ENCODE results near the gene C16orf89. TPM values are rescaled to one million over a fixed set of nuclear protein-coding genes. Genes with fewer than 3 reads are reported as not detected.

The C16orf89 gene
- total RNA-seq, 2 donors from 2014 or later = 2.6 to 17.1 TPM

GRCh38 chr16:5040451-5040850, 25.3 kb downstream of the C16orf89 start:
- intact Hi-C loops (cut with DNase I) = no loop called here
- ATAC-seq (no peak), DNase-seq (no peak)
- 62 to 78% methylated on average over 7 of the region's 7 CpGs for WGBS, 2 donors
- Histone ChIP-seq H3K36me3 (replicated peaks in 1 of 2; ENCODE audit: insufficient read depth in 1 of 2, low read depth in 2 of 2) (no peaks in the 10 kb centered on the region), H3K27ac (no peak overlapping the region), H3K9me3 (no peaks in the 10 kb centered on the region), H3K4me1 (peaks cover 17% of the 10 kb centered on the region), H3K4me3 (no peak overlapping the region), H3K27me3 (no peaks in the 10 kb centered on the region)
- TF ChIP-seq POLR2A (IDR thresholded peaks at IDR 0.05) (no peak), CTCF (IDR thresholded peaks at IDR 0.05) (no peak)

- Histone ChIP-seq H3K4me1 (peaks cover 39% of the 10 kb centered on the region), H3K4me3 (no peak overlapping the region), H3K27me3 (no peaks in the 10 kb centered on the region), H3K27ac (peak overlapping the region in 3 of 4 donors; percentile 77 to 84 (median 80)), H3K9me3 (no peaks in the 10 kb centered on the region), H3K36me3 (replicated peaks in 1 of 2; ENCODE audit: insufficient read depth in 1 of 2, low read depth in 2 of 2) (no peaks in the 10 kb centered on the region)
- peak in 2 of 4 donors; percentile 10 to 24 for DNase-seq
- TF ChIP-seq POLR2A (IDR thresholded peaks at IDR 0.05) (no peak), CTCF (IDR thresholded peaks at IDR 0.05) (no peak)
- intact Hi-C loops (cut with DNase I) = no loop called here
- 50 to 52% methylated on average over 12 of the region's 12 CpGs for WGBS, 2 donors
- no peak for ATAC-seq
These were observed 29.3 kb downstream of the C16orf89 start for GRCh38 chr16:5036228-5037156.

GRCh38 chr16:5035909-5036227, 29.9 kb downstream of the C16orf89 start:
- H3K9me3 ChIP-seq = no peaks in the 10 kb centered on the region
- no peak for DNase-seq
- intact Hi-C loops (cut with DNase I) = no loop called here
- H3K27ac ChIP-seq = peak overlapping the region; percentile 54 to 84 (median 78)
- no peak overlapping the region for H3K4me3 ChIP-seq
- WGBS, 2 donors = 50 to 92% methylated on average over 1 of the region's 1 CpG
- peaks cover 39% of the 10 kb centered on the region for H3K4me1 ChIP-seq
- ATAC-seq = no peak
- H3K27me3 ChIP-seq = no peaks in the 10 kb centered on the region
- no peaks in the 10 kb centered on the region for H3K36me3 ChIP-seq (replicated peaks in 1 of 2; ENCODE audit: insufficient read depth in 1 of 2, low read depth in 2 of 2)
- TF ChIP-seq CTCF (IDR thresholded peaks at IDR 0.05) (no peak), POLR2A (IDR thresholded peaks at IDR 0.05) (no peak)

GRCh38 chr16:5034167-5034523, 31.6 kb downstream of the C16orf89 start:
- no peak for ATAC-seq
- TF ChIP-seq POLR2A (IDR thresholded peaks at IDR 0.05) = no peak
- TF ChIP-seq CTCF (IDR thresholded peaks at IDR 0.05) = no peak
- 4 to 10% methylated on average over 2 of the region's 2 CpGs for WGBS, 2 donors
- Histone ChIP-seq H3K4me3 (peak overlapping the region; percentile 88 to 90), H3K9me3 (no peaks in the 10 kb centered on the region), H3K27ac (peak overlapping the region in 3 of 4 donors; percentile 52 to 84 (median 80)), H3K27me3 (no peaks in the 10 kb centered on the region), H3K36me3 (replicated peaks in 1 of 2; ENCODE audit: insufficient read depth in 1 of 2, low read depth in 2 of 2) (peaks cover 0 to 2% of the 10 kb centered on the region in 2 donors), H3K4me1 (peaks cover 39% of the 10 kb centered on the region)
- intact Hi-C loops (cut with DNase I) = no loop called here
- DNase-seq = no peak

Measured in body of pancreas (tissue), 4 donors.